Measurements from ENCODE around the gene SLC35A5.

DNA sequence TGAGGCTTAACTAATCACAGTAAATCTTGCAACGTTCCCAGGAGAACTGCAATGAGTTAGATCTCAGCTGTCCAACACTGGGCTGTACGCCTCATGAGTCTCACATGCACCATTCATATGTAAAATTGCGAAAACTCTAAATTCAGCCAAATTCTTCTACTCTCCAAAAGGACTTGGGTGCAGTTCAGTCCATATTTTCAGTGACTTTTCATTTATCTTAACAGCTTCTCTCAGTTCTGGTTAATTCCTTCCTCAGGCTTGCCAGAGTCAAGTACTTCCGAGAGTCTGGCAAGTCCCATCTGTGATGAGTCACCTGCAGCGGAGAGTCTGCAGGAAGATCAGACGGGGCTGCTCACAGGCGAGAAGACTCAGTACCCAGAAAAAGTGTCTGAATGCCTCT is 67.6 kb downstream of the SLC35A5 start:
- TF ChIP-seq PAX8 (CRISPR knock-in tag; IDR thresholded peaks at IDR 0.05; ENCODE audit: borderline replicate concordance) (no peak), POLR2A (IDR thresholded peaks at IDR 0.05; ENCODE audit: insufficient read depth in 1 of 2, low read depth in 2 of 2, low read length in 2 of 2) (no peak), CBX1 (IDR thresholded peaks at IDR 0.05; ENCODE audit: low read depth) (no peak), SMC3 (IDR thresholded peaks at IDR 0.05; ENCODE audit: low read length) (no peak), NR2F6 (IDR thresholded peaks at IDR 0.05) (no peak), NR2F6 (CRISPR knock-in tag; IDR thresholded peaks at IDR 0.05) (no peak)
- TF ChIP-seq, protein P1, sequence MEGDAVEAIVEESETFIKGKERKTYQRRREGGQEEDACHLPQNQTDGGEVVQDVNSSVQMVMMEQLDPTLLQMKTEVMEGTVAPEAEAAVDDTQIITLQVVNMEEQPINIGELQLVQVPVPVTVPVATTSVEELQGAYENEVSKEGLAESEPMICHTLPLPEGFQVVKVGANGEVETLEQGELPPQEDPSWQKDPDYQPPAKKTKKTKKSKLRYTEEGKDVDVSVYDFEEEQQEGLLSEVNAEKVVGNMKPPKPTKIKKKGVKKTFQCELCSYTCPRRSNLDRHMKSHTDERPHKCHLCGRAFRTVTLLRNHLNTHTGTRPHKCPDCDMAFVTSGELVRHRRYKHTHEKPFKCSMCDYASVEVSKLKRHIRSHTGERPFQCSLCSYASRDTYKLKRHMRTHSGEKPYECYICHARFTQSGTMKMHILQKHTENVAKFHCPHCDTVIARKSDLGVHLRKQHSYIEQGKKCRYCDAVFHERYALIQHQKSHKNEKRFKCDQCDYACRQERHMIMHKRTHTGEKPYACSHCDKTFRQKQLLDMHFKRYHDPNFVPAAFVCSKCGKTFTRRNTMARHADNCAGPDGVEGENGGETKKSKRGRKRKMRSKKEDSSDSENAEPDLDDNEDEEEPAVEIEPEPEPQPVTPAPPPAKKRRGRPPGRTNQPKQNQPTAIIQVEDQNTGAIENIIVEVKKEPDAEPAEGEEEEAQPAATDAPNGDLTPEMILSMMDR (CRISPR knock-in tag; IDR thresholded peaks at IDR 0.05) = no peak
- TF ChIP-seq, protein P2, sequence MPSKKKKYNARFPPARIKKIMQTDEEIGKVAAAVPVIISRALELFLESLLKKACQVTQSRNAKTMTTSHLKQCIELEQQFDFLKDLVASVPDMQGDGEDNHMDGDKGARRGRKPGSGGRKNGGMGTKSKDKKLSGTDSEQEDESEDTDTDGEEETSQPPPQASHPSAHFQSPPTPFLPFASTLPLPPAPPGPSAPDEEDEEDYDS (CRISPR knock-in tag; IDR thresholded peaks at IDR 0.05) = no peak
- TF ChIP-seq, protein P3, sequence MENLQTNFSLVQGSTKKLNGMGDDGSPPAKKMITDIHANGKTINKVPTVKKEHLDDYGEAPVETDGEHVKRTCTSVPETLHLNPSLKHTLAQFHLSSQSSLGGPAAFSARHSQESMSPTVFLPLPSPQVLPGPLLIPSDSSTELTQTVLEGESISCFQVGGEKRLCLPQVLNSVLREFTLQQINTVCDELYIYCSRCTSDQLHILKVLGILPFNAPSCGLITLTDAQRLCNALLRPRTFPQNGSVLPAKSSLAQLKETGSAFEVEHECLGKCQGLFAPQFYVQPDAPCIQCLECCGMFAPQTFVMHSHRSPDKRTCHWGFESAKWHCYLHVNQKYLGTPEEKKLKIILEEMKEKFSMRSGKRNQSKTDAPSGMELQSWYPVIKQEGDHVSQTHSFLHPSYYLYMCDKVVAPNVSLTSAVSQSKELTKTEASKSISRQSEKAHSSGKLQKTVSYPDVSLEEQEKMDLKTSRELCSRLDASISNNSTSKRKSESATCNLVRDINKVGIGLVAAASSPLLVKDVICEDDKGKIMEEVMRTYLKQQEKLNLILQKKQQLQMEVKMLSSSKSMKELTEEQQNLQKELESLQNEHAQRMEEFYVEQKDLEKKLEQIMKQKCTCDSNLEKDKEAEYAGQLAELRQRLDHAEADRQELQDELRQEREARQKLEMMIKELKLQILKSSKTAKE (CRISPR knock-in tag; IDR thresholded peaks at IDR 0.05; ENCODE audit: borderline replicate concordance) = no peak
- TF ChIP-seq, protein P4, sequence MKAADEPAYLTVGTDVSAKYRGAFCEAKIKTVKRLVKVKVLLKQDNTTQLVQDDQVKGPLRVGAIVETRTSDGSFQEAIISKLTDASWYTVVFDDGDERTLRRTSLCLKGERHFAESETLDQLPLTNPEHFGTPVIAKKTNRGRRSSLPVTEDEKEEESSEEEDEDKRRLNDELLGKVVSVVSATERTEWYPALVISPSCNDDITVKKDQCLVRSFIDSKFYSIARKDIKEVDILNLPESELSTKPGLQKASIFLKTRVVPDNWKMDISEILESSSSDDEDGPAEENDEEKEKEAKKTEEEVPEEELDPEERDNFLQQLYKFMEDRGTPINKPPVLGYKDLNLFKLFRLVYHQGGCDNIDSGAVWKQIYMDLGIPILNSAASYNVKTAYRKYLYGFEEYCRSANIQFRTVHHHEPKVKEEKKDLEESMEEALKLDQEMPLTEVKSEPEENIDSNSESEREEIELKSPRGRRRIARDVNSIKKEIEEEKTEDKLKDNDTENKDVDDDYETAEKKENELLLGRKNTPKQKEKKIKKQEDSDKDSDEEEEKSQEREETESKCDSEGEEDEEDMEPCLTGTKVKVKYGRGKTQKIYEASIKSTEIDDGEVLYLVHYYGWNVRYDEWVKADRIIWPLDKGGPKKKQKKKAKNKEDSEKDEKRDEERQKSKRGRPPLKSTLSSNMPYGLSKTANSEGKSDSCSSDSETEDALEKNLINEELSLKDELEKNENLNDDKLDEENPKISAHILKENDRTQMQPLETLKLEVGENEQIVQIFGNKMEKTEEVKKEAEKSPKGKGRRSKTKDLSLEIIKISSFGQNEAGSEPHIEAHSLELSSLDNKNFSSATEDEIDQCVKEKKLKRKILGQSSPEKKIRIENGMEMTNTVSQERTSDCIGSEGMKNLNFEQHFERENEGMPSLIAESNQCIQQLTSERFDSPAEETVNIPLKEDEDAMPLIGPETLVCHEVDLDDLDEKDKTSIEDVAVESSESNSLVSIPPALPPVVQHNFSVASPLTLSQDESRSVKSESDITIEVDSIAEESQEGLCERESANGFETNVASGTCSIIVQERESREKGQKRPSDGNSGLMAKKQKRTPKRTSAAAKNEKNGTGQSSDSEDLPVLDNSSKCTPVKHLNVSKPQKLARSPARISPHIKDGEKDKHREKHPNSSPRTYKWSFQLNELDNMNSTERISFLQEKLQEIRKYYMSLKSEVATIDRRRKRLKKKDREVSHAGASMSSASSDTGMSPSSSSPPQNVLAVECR (CRISPR knock-in tag; IDR thresholded peaks at IDR 0.05; ENCODE audit: borderline replicate concordance) = no peak

All from HepG2 (cell line).